T-helper 1 cell treated with Interleukin-12 subunit alpha and Interleukin-12 subunit beta and Interleukin-4 antibody, amounts not matched to agents 30 μg/mL and 1 μg/mL, for 36 hours (primary cell): Measurements from ENCODE around the gene RXFP1.
"Not testable (repeated sequence)": the region's sequence is repeated elsewhere in the genome, so short reads cannot be mapped to it uniquely, and the experiment has no call there.

ENCODE experiments used
- H3K27ac Mint-ChIP-seq: one replicate; pipeline ENCODE4 v1.8.0; 2021; ENCODE audit warnings: mild to moderate bottlenecking, mixed read lengths
- H3K27me3 Mint-ChIP-seq: one replicate; pipeline ENCODE4 v1.8.0; 2021; ENCODE audit warnings: low read depth, mixed read lengths
- H3K36me3 Mint-ChIP-seq: one replicate; pipeline ENCODE4 v1.8.0; 2021; ENCODE audit warnings: low read depth, mixed read lengths
- H3K4me1 Mint-ChIP-seq: one replicate; pipeline ENCODE4 v1.8.0; 2021; ENCODE audit warnings: low read depth, mixed read lengths
- H3K4me3 Mint-ChIP-seq: one replicate; pipeline ENCODE4 v1.8.0; 2021; ENCODE audit warnings: mild to moderate bottlenecking, moderate library complexity, mixed read lengths
- H3K9me3 Mint-ChIP-seq: one replicate; pipeline ENCODE4 v1.8.0; 2021; ENCODE audit warnings: mixed read lengths

The RXFP1 gene

GRCh38 chr4:158663707-158664625, 142.3 kb downstream of the RXFP1 start:
- H3K27me3 Mint-ChIP-seq, H3K4me1 Mint-ChIP-seq, H3K27ac Mint-ChIP-seq, H3K4me3 Mint-ChIP-seq, H3K9me3 Mint-ChIP-seq: not testable (repeated sequence)
- peaks cover 15% of the 10 kb centered on the region for H3K36me3 Mint-ChIP-seq

- peaks cover 15% of the 10 kb centered on the region for H3K36me3 Mint-ChIP-seq
- H3K9me3 Mint-ChIP-seq = no peaks in the 10 kb centered on the region
Measured at GRCh38 chr4:158664806-158665205, 143.1 kb downstream of the RXFP1 start.

GRCh38 chr4:158666892-158667291, 145.2 kb downstream of the RXFP1 start:
- H3K36me3 Mint-ChIP-seq = peaks cover 15% of the 10 kb centered on the region
- H3K4me3 Mint-ChIP-seq = no peak overlapping the region
- H3K4me1 Mint-ChIP-seq = peaks cover 20% of the 10 kb centered on the region
- no peak overlapping the region for H3K27ac Mint-ChIP-seq
- H3K9me3 Mint-ChIP-seq = no peaks in the 10 kb centered on the region
- H3K27me3 Mint-ChIP-seq = no peaks in the 10 kb centered on the region

More at GRCh38 chr4:158664806-158665205, 143.1 kb downstream of the RXFP1 start:
- no peak overlapping the region for H3K4me3 Mint-ChIP-seq
- H3K27ac Mint-ChIP-seq = no peak overlapping the region
- H3K4me1 Mint-ChIP-seq = peaks cover 9% of the 10 kb centered on the region
- no peaks in the 10 kb centered on the region for H3K27me3 Mint-ChIP-seq

- Mint-ChIP-seq H3K27me3 (no peaks in the 10 kb centered on the region), H3K36me3 (peaks cover 15% of the 10 kb centered on the region), H3K9me3 (no peaks in the 10 kb centered on the region), H3K4me3 (no peak overlapping the region), H3K27ac (no peak overlapping the region), H3K4me1 (peaks cover 26% of the 10 kb centered on the region)
Measured at GRCh38 chr4:158667651-158668198, 146.0 kb downstream of the RXFP1 start.

GRCh38 chr4:158669310-158669709, 147.6 kb downstream of the RXFP1 start:
- H3K36me3 Mint-ChIP-seq = peaks cover 15% of the 10 kb centered on the region
- H3K4me1 Mint-ChIP-seq = peaks cover 24% of the 10 kb centered on the region
- H3K4me3 Mint-ChIP-seq = peak overlapping the region; percentile 21
- H3K27ac Mint-ChIP-seq = no peak overlapping the region
- no peaks in the 10 kb centered on the region for H3K9me3 Mint-ChIP-seq
- H3K27me3 Mint-ChIP-seq = no peaks in the 10 kb centered on the region

GRCh38 chr4:158670975-158671664, 149.4 kb downstream of the RXFP1 start:
- peaks cover 7% of the 10 kb centered on the region for H3K36me3 Mint-ChIP-seq
- H3K4me1 Mint-ChIP-seq = peaks cover 24% of the 10 kb centered on the region
- H3K9me3 Mint-ChIP-seq = no peaks in the 10 kb centered on the region
- peak overlapping the region; percentile 92 for H3K27ac Mint-ChIP-seq
- H3K4me3 Mint-ChIP-seq = peak overlapping the region; percentile 90
- H3K27me3 Mint-ChIP-seq = no peaks in the 10 kb centered on the region

- Mint-ChIP-seq H3K9me3 (no peaks in the 10 kb centered on the region), H3K27me3 (no peaks in the 10 kb centered on the region), H3K27ac (peak within 1 kb of the TSS; percentile 92), H3K36me3 (peaks cover 4% of the 10 kb centered on the region), H3K4me1 (peaks cover 27% of the 10 kb centered on the region), H3K4me3 (peak within 1 kb of the TSS; percentile 90)
Measured at GRCh38 chr4:158671665-158671914, 149.9 kb downstream of the RXFP1 start, which contains the start of gene C4orf46. TSS of gene C4orf46 (minus strand) at chr4:158671887. CDS start at chr4:158671801, 86 bp downstream.

- Mint-ChIP-seq H3K9me3 (no peaks in the 10 kb centered on the region), H3K27me3 (no peaks in the 10 kb centered on the region), H3K36me3 (peaks cover 4% of the 10 kb centered on the region), H3K4me3 (peak within 1 kb of the TSS; percentile 90), H3K27ac (peak within 1 kb of the TSS; percentile 92), H3K4me1 (peaks cover 27% of the 10 kb centered on the region)
Measured at GRCh38 chr4:158671915-158672806, 150.5 kb downstream of the RXFP1 start, which contains the start of gene ETFDH. TSS of gene ETFDH (plus strand) at chr4:158672296. CDS start at chr4:158672457, 161 bp downstream.

GRCh38 chr4:158673633-158674032, 152.0 kb downstream of the RXFP1 start:
- Mint-ChIP-seq H3K4me3 (no peak overlapping the region), H3K27me3 (no peaks in the 10 kb centered on the region), H3K36me3 (peaks cover under 1% of the 10 kb centered on the region), H3K9me3 (no peaks in the 10 kb centered on the region), H3K27ac (peak overlapping the region; percentile 5), H3K4me1 (peaks cover 25% of the 10 kb centered on the region)

- H3K9me3 Mint-ChIP-seq = no peaks in the 10 kb centered on the region
- H3K36me3 Mint-ChIP-seq = peaks cover 5% of the 10 kb centered on the region
- no peaks in the 10 kb centered on the region for H3K27me3 Mint-ChIP-seq
- peaks cover 11% of the 10 kb centered on the region for H3K4me1 Mint-ChIP-seq
- no peak overlapping the region for H3K4me3 Mint-ChIP-seq
- H3K27ac Mint-ChIP-seq = no peak overlapping the region
Measured at GRCh38 chr4:158676076-158676475, 154.4 kb downstream of the RXFP1 start.

GRCh38 chr4:158678767-158679166, 157.1 kb downstream of the RXFP1 start:
- Mint-ChIP-seq H3K36me3 (peaks cover 5% of the 10 kb centered on the region), H3K27me3 (no peaks in the 10 kb centered on the region), H3K9me3 (no peaks in the 10 kb centered on the region), H3K27ac (no peak overlapping the region), H3K4me1 (peaks cover 3% of the 10 kb centered on the region), H3K4me3 (no peak overlapping the region)

GRCh38 chr4:158681629-158682028, 159.9 kb downstream of the RXFP1 start:
- no peak overlapping the region for H3K27ac Mint-ChIP-seq
- H3K4me3 Mint-ChIP-seq = no peak overlapping the region
- no peaks in the 10 kb centered on the region for H3K4me1 Mint-ChIP-seq
- H3K27me3 Mint-ChIP-seq = no peaks in the 10 kb centered on the region
- peaks cover 10% of the 10 kb centered on the region for H3K36me3 Mint-ChIP-seq
- no peaks in the 10 kb centered on the region for H3K9me3 Mint-ChIP-seq

- H3K27ac Mint-ChIP-seq = no peak overlapping the region
- H3K4me3 Mint-ChIP-seq = no peak overlapping the region
- no peaks in the 10 kb centered on the region for H3K4me1 Mint-ChIP-seq
- H3K36me3 Mint-ChIP-seq = peaks cover 13% of the 10 kb centered on the region
- H3K27me3 Mint-ChIP-seq = no peaks in the 10 kb centered on the region
- H3K9me3 Mint-ChIP-seq = no peaks in the 10 kb centered on the region
Measured at GRCh38 chr4:158682066-158682465, 160.4 kb downstream of the RXFP1 start.

- no peaks in the 10 kb centered on the region for H3K27me3 Mint-ChIP-seq
- H3K4me3 Mint-ChIP-seq = no peak overlapping the region
- H3K9me3 Mint-ChIP-seq = no peaks in the 10 kb centered on the region
- no peaks in the 10 kb centered on the region for H3K4me1 Mint-ChIP-seq
- peaks cover 9% of the 10 kb centered on the region for H3K36me3 Mint-ChIP-seq
- H3K27ac Mint-ChIP-seq = no peak overlapping the region
Measured at GRCh38 chr4:158688813-158689212, 167.1 kb downstream of the RXFP1 start.
